RWPE1 (cell line): Measurements from ENCODE around the gene FUS.
A peak's percentile ranks its signal among the peaks of the same experiment; 100 is the strongest.
"Not testable (repeated sequence)": the region's sequence is repeated elsewhere in the genome, so short reads cannot be mapped to it uniquely, and the experiment has no call there.

Source experiments
- CTCF ChIA-PET: fragments of 350-600 bp; sonication (Branson Sonifier 250); formaldehyde crosslinking; extraction: SDS; loops from one replicate; lab custom pipeline; 2021; lab: Yijun Ruan, JAX
- POLR2A ChIA-PET: fragments of 400-600 bp; formaldehyde crosslinking; extraction: SDS; loops from one replicate; lab custom pipeline; 2020; ENCODE audit warnings: antibody characterized with exemption; ENCODE audit not compliant: low non-redundant PET; lab: Yijun Ruan, JAX
- DNase-seq: peaks from one replicate; pipeline ENCODE4 v3.0.0; 2012; ENCODE audit warnings: low spot score
- H3K27ac ChIP-seq: fragments of 450-650 bp; 2 replicates; pipeline ENCODE4 v1.5.1; 2017
- TF ChIP-seq, protein P1 (sequence below): fragments of 450-650 bp; conservative IDR thresholded peaks from 2 replicates; pipeline ENCODE4 v1.5.1; 2017; ENCODE audit warnings: low read depth, mild to moderate bottlenecking

Gene FUS

DNA sequence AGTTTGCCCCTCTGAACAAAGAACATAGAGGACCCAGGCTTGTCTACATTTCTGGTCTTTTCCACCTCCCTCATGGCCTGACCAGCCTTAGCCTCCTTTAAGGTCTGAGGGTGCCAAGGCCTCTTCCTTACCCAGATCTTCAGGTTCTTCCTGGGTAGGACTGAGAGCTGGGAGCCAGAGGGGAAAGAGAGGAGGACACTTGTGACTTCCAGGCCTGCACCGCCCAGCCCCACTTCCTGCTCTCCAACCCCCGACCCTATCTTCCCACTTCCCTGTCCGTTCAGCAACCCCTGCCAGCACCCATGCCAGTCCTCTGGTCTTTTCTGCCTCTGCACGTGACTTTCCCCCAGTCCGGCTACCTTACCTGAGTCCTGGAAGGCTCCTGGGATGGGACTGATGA lies 30.6 kb upstream of the FUS start:
- CTCF ChIA-PET, result no interaction called here
- no peak for DNase-seq
- H3K27ac ChIP-seq, result no peak overlapping the region
- TF ChIP-seq, protein P1, sequence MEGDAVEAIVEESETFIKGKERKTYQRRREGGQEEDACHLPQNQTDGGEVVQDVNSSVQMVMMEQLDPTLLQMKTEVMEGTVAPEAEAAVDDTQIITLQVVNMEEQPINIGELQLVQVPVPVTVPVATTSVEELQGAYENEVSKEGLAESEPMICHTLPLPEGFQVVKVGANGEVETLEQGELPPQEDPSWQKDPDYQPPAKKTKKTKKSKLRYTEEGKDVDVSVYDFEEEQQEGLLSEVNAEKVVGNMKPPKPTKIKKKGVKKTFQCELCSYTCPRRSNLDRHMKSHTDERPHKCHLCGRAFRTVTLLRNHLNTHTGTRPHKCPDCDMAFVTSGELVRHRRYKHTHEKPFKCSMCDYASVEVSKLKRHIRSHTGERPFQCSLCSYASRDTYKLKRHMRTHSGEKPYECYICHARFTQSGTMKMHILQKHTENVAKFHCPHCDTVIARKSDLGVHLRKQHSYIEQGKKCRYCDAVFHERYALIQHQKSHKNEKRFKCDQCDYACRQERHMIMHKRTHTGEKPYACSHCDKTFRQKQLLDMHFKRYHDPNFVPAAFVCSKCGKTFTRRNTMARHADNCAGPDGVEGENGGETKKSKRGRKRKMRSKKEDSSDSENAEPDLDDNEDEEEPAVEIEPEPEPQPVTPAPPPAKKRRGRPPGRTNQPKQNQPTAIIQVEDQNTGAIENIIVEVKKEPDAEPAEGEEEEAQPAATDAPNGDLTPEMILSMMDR, result no peak
- POLR2A ChIA-PET, result no interaction called here

DNA sequence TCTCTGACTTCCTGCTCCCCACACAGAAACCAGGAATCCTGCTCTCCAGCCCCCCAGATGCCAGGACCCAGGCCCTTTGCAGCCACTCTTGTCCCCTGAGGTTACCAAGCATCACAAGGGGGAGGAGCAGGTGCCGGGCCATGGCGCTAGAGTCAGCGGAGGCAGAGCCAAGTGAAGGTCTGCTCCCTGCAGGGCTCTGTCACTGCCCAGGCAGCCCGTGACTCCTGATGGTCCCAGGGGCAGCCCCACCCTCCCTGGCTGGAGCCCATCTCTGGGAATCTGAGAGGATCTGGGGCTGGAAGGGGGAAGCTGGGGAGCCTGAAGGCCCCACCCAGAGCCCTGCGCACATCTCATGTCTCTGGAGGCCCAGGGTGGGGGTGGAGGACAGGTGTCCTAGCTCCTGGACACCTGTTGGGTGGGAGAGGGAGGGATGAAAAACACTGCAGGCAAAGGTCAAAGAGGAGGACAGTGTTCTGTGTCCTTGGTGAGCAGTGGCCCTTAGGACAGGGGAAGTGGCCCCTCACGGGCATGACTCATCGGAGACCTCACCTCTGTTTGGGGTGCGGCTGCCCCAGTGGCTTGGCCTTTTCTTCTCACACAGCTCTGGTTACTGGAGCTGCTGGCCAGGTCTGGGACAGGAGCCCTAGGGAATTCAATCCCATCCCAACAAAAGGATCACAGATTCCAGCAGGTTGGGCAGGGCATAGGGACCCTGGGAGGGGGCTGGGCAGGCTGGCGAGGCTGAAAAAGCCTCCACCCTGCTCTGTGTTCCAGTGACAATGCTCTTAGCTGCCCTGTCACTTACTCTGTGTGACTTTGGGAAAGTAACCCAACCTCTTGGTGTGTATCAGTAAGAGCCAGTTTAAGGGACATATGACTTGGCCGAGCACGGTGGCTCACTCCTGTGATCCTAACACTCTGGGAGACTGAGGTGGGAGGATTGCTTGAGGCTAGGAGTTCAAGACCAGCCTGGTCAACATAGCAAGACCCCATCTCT lies 29.7 kb upstream of the FUS start, which contains the start of gene PRSS36:
Gene PRSS36, minus strand, starts transcription at position 173 of the 997 bp plus-strand sequence. Its CDS starts 31 bp downstream, at position 142.
- ChIA-PET CTCF (interaction anchor here (0.6 kb wide), 1 partner anchor 358 kb away, joined by 3 read pairs; the partner anchor contains the start of gene RUSF1), POLR2A (no interaction called here)
- TF ChIP-seq, protein P1, result no peak
- H3K27ac ChIP-seq, result no peak within 1 kb of the TSS
- no peak for DNase-seq

DNA sequence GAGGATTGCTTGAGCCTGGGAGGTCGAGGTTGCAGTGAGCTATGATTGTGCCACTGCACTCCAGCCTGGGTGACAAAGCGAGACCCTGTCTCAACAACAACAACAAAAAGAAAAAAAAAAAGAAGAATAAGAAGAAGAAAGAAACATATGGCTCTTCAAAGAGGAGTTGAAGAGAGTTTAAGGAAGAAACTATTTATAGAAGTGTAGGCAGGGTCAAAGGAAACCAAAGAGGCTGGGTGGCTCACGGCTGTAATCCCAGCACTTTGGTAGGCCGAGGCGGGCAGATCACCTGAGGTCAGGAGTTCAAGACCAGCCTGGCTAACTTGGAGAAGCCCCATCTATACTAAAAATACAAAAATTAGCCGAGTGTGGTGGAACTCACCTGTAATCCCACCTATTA lies 29.0 kb upstream of the FUS start:
- H3K27ac ChIP-seq, DNase-seq, POLR2A ChIA-PET: not testable (repeated sequence)
- CTCF ChIA-PET, result interaction anchor here (0.6 kb wide), 2 partner anchors 32 to 357 kb away, joined by 3 read pairs; partner anchors contain the start of gene RUSF1

DNA sequence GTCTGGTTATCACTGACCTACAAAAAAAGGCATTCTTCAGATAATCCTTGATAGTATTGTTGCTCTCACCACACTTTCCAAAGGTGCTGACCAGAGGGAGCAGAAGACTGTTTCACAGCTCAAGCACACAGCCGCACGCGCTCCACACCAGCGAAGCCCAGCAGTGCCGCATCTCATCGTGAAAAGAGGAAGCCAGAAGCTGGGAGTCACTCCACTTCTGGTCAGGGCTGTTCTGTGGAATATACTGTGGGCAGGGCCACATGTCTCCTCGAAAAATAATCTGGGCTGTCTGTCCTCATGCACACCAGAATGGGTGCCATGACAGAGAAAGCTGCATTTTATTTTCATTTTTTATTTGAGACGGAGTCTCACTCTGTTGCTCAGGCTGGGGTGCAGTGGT lies 22.8 kb upstream of the FUS start:
- ChIA-PET POLR2A (no interaction called here), CTCF (interaction anchor here (2.0 kb wide), 1 partner anchor 15 kb away, joined by 10 read pairs; no protein-coding TSS in a partner anchor)
- no peak for DNase-seq
- no peak overlapping the region for H3K27ac ChIP-seq
- TF ChIP-seq, protein P1, result no peak

DNA sequence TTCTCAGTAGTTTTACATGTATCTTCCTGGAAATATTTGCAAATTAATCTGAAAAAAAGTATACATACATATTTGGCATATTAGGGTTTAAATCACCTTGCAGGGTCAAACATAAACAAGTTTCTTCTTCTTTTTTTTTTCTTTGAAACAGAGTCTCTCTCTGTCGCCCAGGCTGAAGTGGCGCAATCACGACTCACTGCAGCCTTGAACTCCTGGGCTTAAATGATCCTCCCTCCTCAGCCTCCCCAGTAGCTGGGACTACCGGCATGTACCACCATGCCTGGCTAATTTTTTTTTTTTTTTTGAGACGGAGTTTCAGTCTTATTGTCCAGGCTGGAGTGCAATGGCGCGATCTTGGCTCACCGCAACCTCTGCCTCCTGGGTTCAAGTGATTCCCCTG lies 12.6 kb upstream of the FUS start:
- ChIA-PET CTCF (no interaction called here), POLR2A (no interaction called here)
- H3K27ac ChIP-seq, result no peak overlapping the region
- TF ChIP-seq, protein P1, result no peak
- DNase-seq, result no peak

DNA sequence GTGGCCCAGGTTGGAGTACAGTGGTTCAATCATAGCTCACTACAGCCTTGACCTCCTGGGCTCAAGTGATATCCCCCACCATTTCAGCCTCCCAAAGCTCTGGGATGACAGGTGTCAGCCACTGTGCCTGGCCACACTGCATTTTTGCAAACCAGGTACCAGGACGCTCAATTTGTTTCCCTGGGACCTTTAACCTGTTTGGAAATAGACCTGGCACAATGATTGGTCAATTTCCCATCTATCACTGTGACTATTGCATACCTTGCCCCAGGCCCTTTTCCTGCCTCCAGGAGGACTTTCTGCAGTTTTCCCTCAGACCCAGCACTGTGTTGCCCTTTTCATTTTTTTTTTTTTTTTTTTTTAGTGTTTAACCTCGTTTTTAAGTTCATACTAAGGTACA lies 11.1 kb upstream of the FUS start:
- ChIA-PET POLR2A (no interaction called here), CTCF (no interaction called here)
- DNase-seq, result peak; percentile 62
- TF ChIP-seq, protein P1, result no peak
- H3K27ac ChIP-seq, result no peak overlapping the region

DNA sequence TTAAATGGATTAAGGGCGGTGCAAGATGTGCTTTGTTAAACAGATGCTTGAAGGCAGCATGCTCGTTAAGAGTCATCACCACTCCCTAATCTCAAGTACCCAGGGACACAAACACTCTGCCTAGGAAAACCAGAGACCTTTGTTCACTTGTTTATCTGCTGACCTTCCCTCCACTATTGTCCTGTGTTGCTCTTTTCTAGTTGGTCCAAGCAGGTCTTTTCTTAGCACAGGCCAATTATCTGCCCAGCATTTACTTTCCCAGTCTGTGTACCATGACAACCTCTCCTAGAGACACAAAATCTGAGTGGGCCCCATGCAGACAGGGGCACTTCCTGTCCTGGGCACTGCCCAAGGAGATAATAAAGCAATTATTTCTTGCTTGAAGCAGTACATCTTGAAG lies 9.9 kb upstream of the FUS start:
- CTCF ChIA-PET, H3K27ac ChIP-seq, POLR2A ChIA-PET, DNase-seq: not testable (repeated sequence)
